ENCODE measurements around the gene SDC3.

DNA sequence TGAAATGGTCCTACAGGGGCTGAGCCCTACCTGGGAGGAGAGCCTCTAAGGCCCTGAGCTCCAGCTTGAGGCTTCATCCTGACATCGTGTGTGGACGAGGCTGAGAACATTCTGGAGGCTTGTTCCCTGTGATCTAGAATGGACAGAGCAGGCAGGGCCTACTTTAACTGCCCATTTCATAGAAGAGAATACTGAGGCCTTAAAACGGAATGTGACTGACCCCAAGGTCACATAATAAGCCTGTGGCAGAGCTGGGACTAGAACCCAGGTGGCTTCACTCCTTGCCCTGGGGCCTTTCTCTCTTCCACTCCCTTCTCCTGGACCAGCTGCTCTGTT lies 6.0 kb upstream of the SDC3 start:
- TF ChIP-seq, protein P1, sequence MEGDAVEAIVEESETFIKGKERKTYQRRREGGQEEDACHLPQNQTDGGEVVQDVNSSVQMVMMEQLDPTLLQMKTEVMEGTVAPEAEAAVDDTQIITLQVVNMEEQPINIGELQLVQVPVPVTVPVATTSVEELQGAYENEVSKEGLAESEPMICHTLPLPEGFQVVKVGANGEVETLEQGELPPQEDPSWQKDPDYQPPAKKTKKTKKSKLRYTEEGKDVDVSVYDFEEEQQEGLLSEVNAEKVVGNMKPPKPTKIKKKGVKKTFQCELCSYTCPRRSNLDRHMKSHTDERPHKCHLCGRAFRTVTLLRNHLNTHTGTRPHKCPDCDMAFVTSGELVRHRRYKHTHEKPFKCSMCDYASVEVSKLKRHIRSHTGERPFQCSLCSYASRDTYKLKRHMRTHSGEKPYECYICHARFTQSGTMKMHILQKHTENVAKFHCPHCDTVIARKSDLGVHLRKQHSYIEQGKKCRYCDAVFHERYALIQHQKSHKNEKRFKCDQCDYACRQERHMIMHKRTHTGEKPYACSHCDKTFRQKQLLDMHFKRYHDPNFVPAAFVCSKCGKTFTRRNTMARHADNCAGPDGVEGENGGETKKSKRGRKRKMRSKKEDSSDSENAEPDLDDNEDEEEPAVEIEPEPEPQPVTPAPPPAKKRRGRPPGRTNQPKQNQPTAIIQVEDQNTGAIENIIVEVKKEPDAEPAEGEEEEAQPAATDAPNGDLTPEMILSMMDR (conservative IDR thresholded peaks at IDR 0.05; ENCODE audit: low read depth, low read length) = no peak
- no peak for TF ChIP-seq EZH2phosphoT487 (IDR thresholded peaks at IDR 0.05; ENCODE audit: borderline replicate concordance, low read length)
